ENCODE results near the gene NCOA1.
"Not testable (repeated sequence)": the region's sequence is repeated elsewhere in the genome, so short reads cannot be mapped to it uniquely, and the experiment has no call there.

Gene NCOA1

GRCh38 chr2:24579053-24579803, 88.2 kb downstream of the NCOA1 start:
- no peak for DNase-seq (ENCODE audit: low read depth)

- no peak for DNase-seq (ENCODE audit: low read depth)
Observed at GRCh38 chr2:24580561-24580960, 89.5 kb downstream of the NCOA1 start.

- not testable (repeated sequence) for DNase-seq (ENCODE audit: low read depth)
Observed at GRCh38 chr2:24581971-24582370, 90.9 kb downstream of the NCOA1 start.

- no peak for DNase-seq (ENCODE audit: low read depth)
Observed at GRCh38 chr2:24586955-24587354, 95.9 kb downstream of the NCOA1 start.

- no peak for DNase-seq (ENCODE audit: low read depth)
Observed at GRCh38 chr2:24588294-24588693, 97.2 kb downstream of the NCOA1 start.

- no peak for DNase-seq (ENCODE audit: low read depth)
Observed at GRCh38 chr2:24592441-24593100, 101.5 kb downstream of the NCOA1 start.

- no peak for DNase-seq (ENCODE audit: low read depth)
Observed at GRCh38 chr2:24594283-24594682, 103.2 kb downstream of the NCOA1 start.

- no peak for DNase-seq (ENCODE audit: low read depth)
Observed at GRCh38 chr2:24597181-24597870, 106.3 kb downstream of the NCOA1 start.

GRCh38 chr2:24600140-24600539, 109.1 kb downstream of the NCOA1 start:
- not testable (repeated sequence) for DNase-seq (ENCODE audit: low read depth)

GRCh38 chr2:24611631-24612030, 120.6 kb downstream of the NCOA1 start:
- DNase-seq (ENCODE audit: low read depth) = no peak

GRCh38 chr2:24613154-24613814, 122.2 kb downstream of the NCOA1 start:
- no peak for DNase-seq (ENCODE audit: low read depth)

- DNase-seq (ENCODE audit: low read depth) = no peak
Observed at GRCh38 chr2:24616616-24617015, 125.6 kb downstream of the NCOA1 start.

GRCh38 chr2:24617424-24617823, 126.4 kb downstream of the NCOA1 start:
- no peak for DNase-seq (ENCODE audit: low read depth)

- no peak for DNase-seq (ENCODE audit: low read depth)
Observed at GRCh38 chr2:24618144-24618543, 127.1 kb downstream of the NCOA1 start.

GRCh38 chr2:24618680-24619079, 127.6 kb downstream of the NCOA1 start:
- DNase-seq (ENCODE audit: low read depth) = no peak

- no peak for DNase-seq (ENCODE audit: low read depth)
Observed at GRCh38 chr2:24620936-24621335, 129.9 kb downstream of the NCOA1 start.

- DNase-seq (ENCODE audit: low read depth) = no peak
Observed at GRCh38 chr2:24621779-24622538, 130.9 kb downstream of the NCOA1 start.

GRCh38 chr2:24623535-24623934, 132.5 kb downstream of the NCOA1 start:
- DNase-seq (ENCODE audit: low read depth) = no peak

GRCh38 chr2:24625728-24626127, 134.7 kb downstream of the NCOA1 start:
- no peak for DNase-seq (ENCODE audit: low read depth)

GRCh38 chr2:24626131-24626530, 135.1 kb downstream of the NCOA1 start:
- no peak for DNase-seq (ENCODE audit: low read depth)

GRCh38 chr2:24628746-24629145, 137.7 kb downstream of the NCOA1 start:
- DNase-seq (ENCODE audit: low read depth) = no peak

GRCh38 chr2:24632172-24632571, 141.1 kb downstream of the NCOA1 start:
- no peak for DNase-seq (ENCODE audit: low read depth)

Measured in stimulated activated CD8-positive, alpha-beta memory T cell treated with anti-CD3 and anti-CD28 coated beads, Interleukin-12 subunit alpha, Interleukin-12 subunit beta, amount 100 ng/mL, for 4 hours (primary cell).